ENCODE measurements around the gene PADI1.

The PADI1 gene

GRCh38 chr1:17204546-17205440, at the start of gene PADI1:
TSS of gene PADI1 (plus strand) at chr1:17205128. CDS start at chr1:17205218, 90 bp downstream.
- DNase-seq = no peak

- no peak for DNase-seq
These were observed 49.5 kb upstream of the PADI1 start for GRCh38 chr1:17155257-17155920.

- DNase-seq = no peak
These were observed 48.8 kb upstream of the PADI1 start for GRCh38 chr1:17156108-17156507.

GRCh38 chr1:17158961-17159360, 46.0 kb upstream of the PADI1 start:
- DNase-seq = no peak

GRCh38 chr1:17161137-17161740, 43.7 kb upstream of the PADI1 start:
- no peak for DNase-seq

GRCh38 chr1:17161926-17162800, 42.8 kb upstream of the PADI1 start:
- DNase-seq = no peak

GRCh38 chr1:17162941-17163340, 42.0 kb upstream of the PADI1 start:
- DNase-seq = no peak

- DNase-seq = no peak
These were observed 41.6 kb upstream of the PADI1 start for GRCh38 chr1:17163371-17163770.

- no peak for DNase-seq
These were observed 40.9 kb upstream of the PADI1 start for GRCh38 chr1:17163789-17164666.

- DNase-seq = no peak
These were observed 39.1 kb upstream of the PADI1 start for GRCh38 chr1:17165823-17166222.

GRCh38 chr1:17167041-17167785, 37.7 kb upstream of the PADI1 start:
- no peak for DNase-seq

GRCh38 chr1:17167786-17168090, 37.2 kb upstream of the PADI1 start:
- no peak for DNase-seq

GRCh38 chr1:17168091-17168876, 36.6 kb upstream of the PADI1 start:
- no peak for DNase-seq

GRCh38 chr1:17170571-17170970, 34.4 kb upstream of the PADI1 start:
- DNase-seq = no peak

- no peak for DNase-seq
These were observed 31.7 kb upstream of the PADI1 start for GRCh38 chr1:17173217-17173616.

- no peak for DNase-seq
These were observed 28.4 kb upstream of the PADI1 start for GRCh38 chr1:17176306-17177061.

- DNase-seq = no peak
These were observed 27.3 kb upstream of the PADI1 start for GRCh38 chr1:17177651-17178050.

GRCh38 chr1:17181781-17182464, 23.0 kb upstream of the PADI1 start:
- DNase-seq = no peak

All from cerebellar nuclear complex (tissue), 1 donor.